Measurements from ENCODE around the gene MEIS2.

MEIS2 gene

GRCh38 chr15:37058316-37058985, 41.9 kb downstream of the MEIS2 start:
- TF ChIP-seq, protein P1, sequence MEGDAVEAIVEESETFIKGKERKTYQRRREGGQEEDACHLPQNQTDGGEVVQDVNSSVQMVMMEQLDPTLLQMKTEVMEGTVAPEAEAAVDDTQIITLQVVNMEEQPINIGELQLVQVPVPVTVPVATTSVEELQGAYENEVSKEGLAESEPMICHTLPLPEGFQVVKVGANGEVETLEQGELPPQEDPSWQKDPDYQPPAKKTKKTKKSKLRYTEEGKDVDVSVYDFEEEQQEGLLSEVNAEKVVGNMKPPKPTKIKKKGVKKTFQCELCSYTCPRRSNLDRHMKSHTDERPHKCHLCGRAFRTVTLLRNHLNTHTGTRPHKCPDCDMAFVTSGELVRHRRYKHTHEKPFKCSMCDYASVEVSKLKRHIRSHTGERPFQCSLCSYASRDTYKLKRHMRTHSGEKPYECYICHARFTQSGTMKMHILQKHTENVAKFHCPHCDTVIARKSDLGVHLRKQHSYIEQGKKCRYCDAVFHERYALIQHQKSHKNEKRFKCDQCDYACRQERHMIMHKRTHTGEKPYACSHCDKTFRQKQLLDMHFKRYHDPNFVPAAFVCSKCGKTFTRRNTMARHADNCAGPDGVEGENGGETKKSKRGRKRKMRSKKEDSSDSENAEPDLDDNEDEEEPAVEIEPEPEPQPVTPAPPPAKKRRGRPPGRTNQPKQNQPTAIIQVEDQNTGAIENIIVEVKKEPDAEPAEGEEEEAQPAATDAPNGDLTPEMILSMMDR (IDR thresholded peaks at IDR 0.05; ENCODE audit: low read depth, low read length) = no peak
- DNase-seq (ENCODE audit: extremely low read depth, low read depth) = no peak

DNA sequence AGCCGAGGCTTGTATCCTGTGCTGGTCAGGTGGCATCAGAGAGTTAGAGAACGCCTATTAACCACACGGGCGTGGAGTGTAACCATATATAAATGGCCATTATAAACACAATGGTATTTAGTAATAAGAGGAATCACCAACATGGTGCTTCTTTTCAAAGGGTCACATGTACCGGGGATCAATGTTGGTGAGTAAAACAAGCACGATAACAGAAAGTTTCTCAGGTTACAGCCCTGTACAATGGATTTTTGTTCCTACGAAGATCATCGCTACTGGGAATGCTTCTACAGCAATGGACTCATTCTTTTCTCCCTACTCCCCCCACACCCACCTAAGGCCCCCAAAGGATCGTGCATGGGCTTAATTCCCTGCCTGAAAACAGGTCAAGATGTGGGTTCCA, 42.5 kb downstream of the MEIS2 start:
- TF ChIP-seq, protein P1 (IDR thresholded peaks at IDR 0.05; ENCODE audit: low read depth, low read length) = no peak
- DNase-seq (ENCODE audit: extremely low read depth, low read depth) = no peak

- DNase-seq (ENCODE audit: extremely low read depth, low read depth) = no peak
- TF ChIP-seq, protein P1 (IDR thresholded peaks at IDR 0.05; ENCODE audit: low read depth, low read length) = no peak
Measured at GRCh38 chr15:37057256-37057655, 43.1 kb downstream of the MEIS2 start.

GRCh38 chr15:37056177-37057121, 43.9 kb downstream of the MEIS2 start:
- DNase-seq (ENCODE audit: extremely low read depth, low read depth) = no peak
- TF ChIP-seq, protein P1 (IDR thresholded peaks at IDR 0.05; ENCODE audit: low read depth, low read length) = no peak

GRCh38 chr15:37055481-37055880, 44.9 kb downstream of the MEIS2 start:
- no peak for DNase-seq (ENCODE audit: extremely low read depth, low read depth)
- TF ChIP-seq, protein P1 (IDR thresholded peaks at IDR 0.05; ENCODE audit: low read depth, low read length) = no peak

DNA sequence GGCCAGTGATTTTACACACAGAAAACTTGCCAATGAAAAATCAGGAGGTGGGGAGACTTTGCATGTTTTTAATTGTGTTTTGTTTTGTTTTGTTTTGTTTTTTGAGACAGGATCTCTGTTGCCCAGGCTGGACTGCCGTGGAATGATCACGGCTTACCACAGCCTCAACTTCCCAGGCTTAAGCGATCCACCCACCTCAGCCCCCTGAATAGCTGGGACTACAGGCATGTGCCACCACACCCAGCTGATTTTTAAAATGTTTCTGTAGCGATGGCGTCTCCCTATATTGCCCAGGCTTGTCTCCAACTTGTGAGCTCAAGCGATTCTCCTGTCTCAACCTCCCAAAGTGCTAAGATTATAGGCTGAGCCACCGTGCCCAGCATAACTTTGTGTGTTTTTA, 46.0 kb downstream of the MEIS2 start:
- TF ChIP-seq, protein P1 (IDR thresholded peaks at IDR 0.05; ENCODE audit: low read depth, low read length) = no peak
- no peak for DNase-seq (ENCODE audit: extremely low read depth, low read depth)

GRCh38 chr15:37053166-37053565, 47.2 kb downstream of the MEIS2 start:
- TF ChIP-seq, protein P1 (IDR thresholded peaks at IDR 0.05; ENCODE audit: low read depth, low read length) = no peak
- no peak for DNase-seq (ENCODE audit: extremely low read depth, low read depth)
